Activated CD4-positive, CD25-positive, alpha-beta regulatory T cell (primary cell): ENCODE measurements around the gene UFC1.

Source experiments
- DNase-seq, 4 experiments: peaks; one replicate each; lab custom pipeline; 2025; lab: John Stamatoyannopoulos, UW

UFC1 gene

GRCh38 chr1:161193561-161194235, 39.9 kb downstream of the UFC1 start:
- DNase-seq, result no peak

GRCh38 chr1:161195171-161195570, 41.4 kb downstream of the UFC1 start:
- no peak for DNase-seq

- DNase-seq, result no peak
Measured at GRCh38 chr1:161196111-161196510, 42.3 kb downstream of the UFC1 start.

- no peak for DNase-seq
Measured at GRCh38 chr1:161196521-161197451, 43.0 kb downstream of the UFC1 start.

GRCh38 chr1:161197560-161198193, 43.9 kb downstream of the UFC1 start:
- DNase-seq, result no peak

- no peak for DNase-seq
Measured at GRCh38 chr1:161198194-161198896, 44.6 kb downstream of the UFC1 start.

GRCh38 chr1:161198897-161199431, 45.2 kb downstream of the UFC1 start, which contains the start of gene ADAMTS4:
ADAMTS4 (minus strand) TSS chr1:161199054; CDS start chr1:161198627, 427 bp downstream.
- DNase-seq, result no peak

- no peak for DNase-seq
Measured at GRCh38 chr1:161199506-161200139, 45.8 kb downstream of the UFC1 start.

GRCh38 chr1:161200421-161200991, 46.7 kb downstream of the UFC1 start:
- DNase-seq, result no peak

- DNase-seq, result no peak
Measured at GRCh38 chr1:161200992-161201835, 47.4 kb downstream of the UFC1 start.

- peak; percentile 84 to 90 (median 87) for DNase-seq
Measured at GRCh38 chr1:161201836-161202712, 48.3 kb downstream of the UFC1 start, which contains the start of gene NDUFS2. NDUFS2 (plus strand) TSS chr1:161202367; CDS start chr1:161202386, 19 bp downstream.

- DNase-seq, result no peak
Measured at GRCh38 chr1:161206411-161207140, 52.8 kb downstream of the UFC1 start.

- no peak for DNase-seq
Measured at GRCh38 chr1:161207173-161207572, 53.4 kb downstream of the UFC1 start.
